ENCODE data around the gene PCED1B.
"Not testable (repeated sequence)": the region's sequence is repeated elsewhere in the genome, so short reads cannot be mapped to it uniquely, and the experiment has no call there.

The PCED1B gene

DNA sequence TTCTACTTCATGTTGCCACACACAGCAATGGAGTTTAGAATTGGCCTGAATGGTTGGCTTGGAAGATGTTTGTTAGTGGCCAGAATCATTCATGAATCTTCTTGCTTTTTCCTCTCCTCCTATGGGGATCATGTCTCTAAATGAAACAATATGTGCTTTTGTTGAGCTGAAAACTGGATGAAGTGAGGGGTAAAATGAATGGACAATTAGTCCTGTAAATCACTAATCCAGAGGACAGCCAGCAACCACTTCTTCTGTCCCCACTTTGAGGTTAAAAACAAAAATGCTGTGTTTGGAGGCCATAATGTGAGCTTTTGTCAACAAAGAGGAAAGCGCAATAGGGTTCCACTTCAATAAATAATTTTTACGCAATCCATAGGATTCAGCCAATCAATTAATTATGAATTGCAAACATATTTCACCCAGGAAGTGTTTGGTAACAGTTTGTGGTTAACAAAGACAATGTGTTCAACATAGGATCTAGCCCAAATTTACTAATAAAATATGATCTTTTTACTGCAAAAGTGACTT lies 30.7 kb downstream of the PCED1B start:
- Histone ChIP-seq H3K9me3 (no peaks in the 10 kb centered on the region), H3K36me3 (replicated peaks) (no peaks in the 10 kb centered on the region), H3K4me3 (no peak overlapping the region), H3K4me1 (no peaks in the 10 kb centered on the region), H3K27me3 (ENCODE audit: low read depth) (no peaks in the 10 kb centered on the region)
- in situ Hi-C loops (cut with MboI; ENCODE audit: low sequenced_read_pairs) = no loop called here
- no peak for DNase-seq (ENCODE audit: low spot score in 2 of 2)

DNA sequence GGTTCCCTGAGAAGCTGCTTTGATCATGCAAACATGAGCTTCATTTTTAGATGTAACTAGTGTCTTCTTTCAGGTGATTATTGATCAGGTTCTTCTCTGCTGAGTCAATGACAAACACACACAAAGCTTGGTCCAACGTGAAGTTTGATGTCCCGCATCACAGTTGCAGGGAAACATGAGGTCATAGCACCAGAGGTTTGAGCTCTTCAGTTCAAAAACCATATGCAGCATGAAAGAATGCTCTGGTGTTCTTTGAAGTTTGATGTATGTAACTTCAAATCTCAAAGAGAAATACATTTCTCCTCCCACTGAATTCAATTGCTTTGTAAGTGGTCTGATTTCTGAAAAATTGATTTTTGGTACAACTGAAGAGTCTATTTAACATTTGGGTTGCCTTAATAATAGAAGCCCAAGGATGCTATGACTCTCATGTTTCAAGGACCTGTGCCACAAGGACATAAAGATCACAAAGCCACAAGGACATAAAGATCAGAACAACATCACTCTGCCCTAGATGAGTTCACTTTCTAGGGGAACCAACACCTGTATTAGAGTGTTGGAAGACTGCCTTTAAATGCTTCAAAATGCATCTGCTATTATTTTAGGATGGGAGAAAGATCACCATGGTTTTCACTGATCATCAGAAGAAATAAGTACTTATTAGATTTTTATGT lies 31.4 kb downstream of the PCED1B start:
- H3K27me3 ChIP-seq (ENCODE audit: low read depth) = no peaks in the 10 kb centered on the region
- H3K36me3 ChIP-seq (replicated peaks) = no peaks in the 10 kb centered on the region
- no peaks in the 10 kb centered on the region for H3K4me1 ChIP-seq
- H3K9me3 ChIP-seq = no peaks in the 10 kb centered on the region
- in situ Hi-C loops (cut with MboI; ENCODE audit: low sequenced_read_pairs) = no loop called here
- DNase-seq (ENCODE audit: low spot score in 2 of 2) = no peak
- H3K4me3 ChIP-seq = no peak overlapping the region

GRCh38 chr12:47111392-47111778 lies 32.0 kb downstream of the PCED1B start:
- Histone ChIP-seq H3K4me1 (no peaks in the 10 kb centered on the region), H3K9me3 (no peaks in the 10 kb centered on the region), H3K27me3 (ENCODE audit: low read depth) (no peaks in the 10 kb centered on the region), H3K36me3 (replicated peaks) (no peaks in the 10 kb centered on the region), H3K4me3 (no peak overlapping the region)
- in situ Hi-C loops (cut with MboI; ENCODE audit: low sequenced_read_pairs) = no loop called here
- no peak for DNase-seq (ENCODE audit: low spot score in 2 of 2)

- Histone ChIP-seq H3K4me3 (no peak overlapping the region), H3K36me3 (replicated peaks) (no peaks in the 10 kb centered on the region), H3K27me3 (ENCODE audit: low read depth) (no peaks in the 10 kb centered on the region), H3K9me3 (no peaks in the 10 kb centered on the region), H3K4me1 (no peaks in the 10 kb centered on the region)
- in situ Hi-C loops (cut with MboI; ENCODE audit: low sequenced_read_pairs) = no loop called here
- no peak for DNase-seq (ENCODE audit: low spot score in 2 of 2)
Observed at GRCh38 chr12:47111854-47112253, 32.4 kb downstream of the PCED1B start.

DNA sequence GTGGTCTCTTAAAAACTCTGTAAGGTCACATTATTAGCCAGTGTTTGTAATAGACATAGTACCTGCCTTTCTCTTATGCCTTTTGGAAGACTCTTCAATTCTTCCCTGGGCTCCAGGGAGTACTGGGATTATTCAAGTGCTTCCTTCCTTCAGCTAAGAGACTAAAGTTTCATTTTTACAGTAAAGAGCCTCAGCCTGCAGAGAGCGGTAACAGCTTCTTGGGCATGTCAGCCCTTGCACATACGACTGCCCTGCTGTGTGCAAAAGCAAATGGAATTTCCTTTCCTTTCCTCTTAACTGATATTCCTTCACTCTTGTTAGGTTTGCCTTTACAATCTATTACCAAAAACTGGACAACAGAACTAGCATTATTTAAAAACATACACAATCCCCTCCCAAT lies 33.3 kb downstream of the PCED1B start:
- no peaks in the 10 kb centered on the region for H3K27me3 ChIP-seq (ENCODE audit: low read depth)
- no peaks in the 10 kb centered on the region for H3K4me1 ChIP-seq
- in situ Hi-C loops (cut with MboI; ENCODE audit: low sequenced_read_pairs) = no loop called here
- no peaks in the 10 kb centered on the region for H3K9me3 ChIP-seq
- no peak overlapping the region for H3K4me3 ChIP-seq
- H3K36me3 ChIP-seq (replicated peaks) = no peaks in the 10 kb centered on the region
- no peak for DNase-seq (ENCODE audit: low spot score in 2 of 2)

DNA sequence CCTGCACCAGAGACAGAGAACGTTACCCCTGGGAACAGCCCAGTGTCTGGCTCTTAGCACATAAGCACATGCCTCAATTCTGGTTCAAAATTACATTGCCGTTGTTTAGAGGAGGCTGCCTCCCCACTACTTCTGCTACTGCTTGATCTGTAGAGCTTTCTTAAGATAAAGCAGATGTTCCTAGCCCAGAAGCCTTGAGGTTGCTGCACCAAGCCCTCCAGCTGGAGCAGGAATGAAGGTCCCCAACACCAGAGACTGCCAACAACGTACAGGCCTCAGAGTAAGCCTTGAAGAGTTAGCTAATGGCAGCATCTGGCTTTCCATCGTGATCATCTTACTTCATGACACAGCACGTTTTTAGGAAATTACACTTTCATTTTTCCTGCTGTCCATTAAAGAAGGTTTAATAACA lies 35.1 kb downstream of the PCED1B start:
- no peak overlapping the region for H3K4me3 ChIP-seq
- H3K36me3 ChIP-seq (replicated peaks) = no peaks in the 10 kb centered on the region
- H3K27me3 ChIP-seq (ENCODE audit: low read depth) = no peaks in the 10 kb centered on the region
- DNase-seq (ENCODE audit: low spot score in 2 of 2) = no peak
- H3K9me3 ChIP-seq = no peaks in the 10 kb centered on the region
- in situ Hi-C loops (cut with MboI; ENCODE audit: low sequenced_read_pairs) = no loop called here
- no peaks in the 10 kb centered on the region for H3K4me1 ChIP-seq

DNA sequence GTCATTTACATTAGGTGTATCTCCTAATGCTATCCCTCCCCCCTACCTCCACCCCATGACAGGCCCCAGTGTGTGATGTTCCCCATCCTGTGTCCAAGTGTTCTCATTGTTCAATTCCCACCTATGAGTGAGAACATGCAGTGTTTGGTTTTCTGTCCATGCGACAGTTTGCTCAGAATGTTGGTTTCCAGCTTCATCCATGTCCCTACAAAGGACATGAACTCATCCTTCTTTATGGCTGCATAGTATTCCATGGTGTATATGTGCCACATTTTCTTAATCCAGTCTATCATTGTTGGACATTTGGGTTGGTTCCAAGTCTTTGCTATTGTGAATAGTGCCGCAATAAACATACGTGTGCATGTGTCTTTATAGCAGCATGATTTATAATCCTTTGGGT lies 37.9 kb downstream of the PCED1B start:
- H3K4me3 ChIP-seq; in situ Hi-C loops (cut with MboI; ENCODE audit: low sequenced_read_pairs); H3K4me1 ChIP-seq; H3K36me3 ChIP-seq (replicated peaks); DNase-seq (ENCODE audit: low spot score in 2 of 2); H3K27me3 ChIP-seq (ENCODE audit: low read depth); H3K9me3 ChIP-seq: not testable (repeated sequence)

- H3K27me3 ChIP-seq (ENCODE audit: low read depth) = no peaks in the 10 kb centered on the region
- no peak for DNase-seq (ENCODE audit: low spot score in 2 of 2)
- H3K4me1 ChIP-seq = no peaks in the 10 kb centered on the region
- H3K9me3 ChIP-seq = no peaks in the 10 kb centered on the region
- in situ Hi-C loops (cut with MboI; ENCODE audit: low sequenced_read_pairs) = no loop called here
- H3K4me3 ChIP-seq = no peak overlapping the region
- no peaks in the 10 kb centered on the region for H3K36me3 ChIP-seq (replicated peaks)
Observed at GRCh38 chr12:47120736-47121135, 41.3 kb downstream of the PCED1B start.

DNA sequence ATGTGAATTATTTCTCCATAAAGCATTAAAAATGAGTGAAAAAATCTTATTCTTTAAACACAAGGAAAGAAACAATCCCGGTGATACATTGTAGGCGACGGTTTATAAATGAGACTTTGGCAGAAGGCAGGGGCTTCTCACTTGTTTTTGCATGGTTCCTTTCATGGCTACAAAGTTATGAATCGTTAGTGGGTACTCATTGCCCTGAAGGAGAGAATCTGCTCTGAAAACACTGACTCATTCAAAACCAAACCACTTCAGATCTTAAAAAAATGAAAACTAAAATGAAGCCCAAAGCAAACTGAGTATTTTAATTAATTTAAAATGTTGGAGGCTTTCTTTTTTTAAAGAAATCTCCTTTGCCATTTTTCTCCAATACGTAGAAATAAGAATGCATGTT lies 41.7 kb downstream of the PCED1B start:
- in situ Hi-C loops (cut with MboI; ENCODE audit: low sequenced_read_pairs) = no loop called here
- H3K36me3 ChIP-seq (replicated peaks) = no peaks in the 10 kb centered on the region
- no peaks in the 10 kb centered on the region for H3K4me1 ChIP-seq
- H3K27me3 ChIP-seq (ENCODE audit: low read depth) = no peaks in the 10 kb centered on the region
- no peak for DNase-seq (ENCODE audit: low spot score in 2 of 2)
- H3K9me3 ChIP-seq = no peaks in the 10 kb centered on the region
- no peak overlapping the region for H3K4me3 ChIP-seq

GRCh38 chr12:47122602-47123001 lies 43.2 kb downstream of the PCED1B start:
- Histone ChIP-seq H3K36me3 (replicated peaks) (no peaks in the 10 kb centered on the region), H3K27me3 (ENCODE audit: low read depth) (no peaks in the 10 kb centered on the region), H3K4me3 (no peak overlapping the region), H3K4me1 (no peaks in the 10 kb centered on the region), H3K9me3 (no peaks in the 10 kb centered on the region)
- no peak for DNase-seq (ENCODE audit: low spot score in 2 of 2)
- in situ Hi-C loops (cut with MboI; ENCODE audit: low sequenced_read_pairs) = no loop called here

DNA sequence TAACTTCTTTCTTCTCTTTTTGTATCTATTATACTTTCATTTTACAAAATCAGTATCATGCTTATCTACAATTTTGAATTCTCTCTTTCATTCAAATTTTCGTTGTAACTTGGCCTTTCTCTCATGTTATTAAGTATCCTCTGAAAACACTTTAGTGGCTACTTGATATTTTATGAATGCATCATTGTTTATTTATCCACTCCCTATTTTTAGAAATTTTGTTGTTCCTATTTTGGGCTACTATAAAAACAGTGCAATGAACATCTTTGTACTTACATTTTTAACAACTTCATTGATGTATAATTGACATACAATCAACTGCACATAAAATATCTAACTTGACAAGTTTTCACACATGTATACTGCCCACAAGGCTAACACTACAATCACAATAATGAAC lies 44.3 kb downstream of the PCED1B start:
- H3K4me3 ChIP-seq = no peak overlapping the region
- no peaks in the 10 kb centered on the region for H3K9me3 ChIP-seq
- H3K36me3 ChIP-seq (replicated peaks) = no peaks in the 10 kb centered on the region
- H3K4me1 ChIP-seq = no peaks in the 10 kb centered on the region
- in situ Hi-C loops (cut with MboI; ENCODE audit: low sequenced_read_pairs) = no loop called here
- no peaks in the 10 kb centered on the region for H3K27me3 ChIP-seq (ENCODE audit: low read depth)
- DNase-seq (ENCODE audit: low spot score in 2 of 2) = no peak

DNA sequence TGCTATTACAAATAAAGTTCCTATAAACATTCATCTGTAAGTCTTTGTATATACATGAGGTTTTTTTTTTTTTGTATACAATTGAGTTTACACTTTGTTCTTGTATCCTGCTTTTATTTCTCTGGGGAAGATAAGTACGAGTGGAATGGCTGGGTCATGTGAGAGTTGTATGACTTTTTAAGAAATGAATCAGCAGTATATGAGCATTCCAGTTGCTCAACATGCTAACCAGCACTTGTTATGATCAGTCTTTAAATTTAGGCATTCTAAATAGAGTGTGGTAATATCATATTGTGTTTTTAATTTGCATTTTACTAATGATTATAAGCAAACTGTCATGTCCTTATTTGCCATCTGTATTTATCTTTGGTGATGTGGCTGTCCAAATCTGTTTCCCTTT lies 45.0 kb downstream of the PCED1B start:
- H3K4me1 ChIP-seq = no peaks in the 10 kb centered on the region
- no peak for DNase-seq (ENCODE audit: low spot score in 2 of 2)
- H3K36me3 ChIP-seq (replicated peaks) = no peaks in the 10 kb centered on the region
- no peaks in the 10 kb centered on the region for H3K9me3 ChIP-seq
- H3K27me3 ChIP-seq (ENCODE audit: low read depth) = no peaks in the 10 kb centered on the region
- in situ Hi-C loops (cut with MboI; ENCODE audit: low sequenced_read_pairs) = no loop called here
- no peak overlapping the region for H3K4me3 ChIP-seq

- no peaks in the 10 kb centered on the region for H3K27me3 ChIP-seq (ENCODE audit: low read depth)
- H3K4me3 ChIP-seq = no peak overlapping the region
- H3K36me3 ChIP-seq (replicated peaks) = no peaks in the 10 kb centered on the region
- H3K9me3 ChIP-seq = no peaks in the 10 kb centered on the region; the same call in 1 of the 2 replicates
- in situ Hi-C loops (cut with MboI; ENCODE audit: low sequenced_read_pairs) = no loop called here
- no peak for DNase-seq (ENCODE audit: low spot score in 2 of 2)
- no peaks in the 10 kb centered on the region for H3K4me1 ChIP-seq
Observed at GRCh38 chr12:47126246-47126645, 46.8 kb downstream of the PCED1B start.

GRCh38 chr12:47131011-47131410 lies 51.6 kb downstream of the PCED1B start:
- Histone ChIP-seq H3K36me3 (replicated peaks) (no peaks in the 10 kb centered on the region), H3K27me3 (ENCODE audit: low read depth) (no peaks in the 10 kb centered on the region), H3K4me3 (no peak overlapping the region), H3K9me3 (no peaks in the 10 kb centered on the region; the same call in 1 of the 2 replicates), H3K4me1 (no peaks in the 10 kb centered on the region)
- no peak for DNase-seq (ENCODE audit: low spot score in 2 of 2)
- in situ Hi-C loops (cut with MboI; ENCODE audit: low sequenced_read_pairs) = no loop called here

DNA sequence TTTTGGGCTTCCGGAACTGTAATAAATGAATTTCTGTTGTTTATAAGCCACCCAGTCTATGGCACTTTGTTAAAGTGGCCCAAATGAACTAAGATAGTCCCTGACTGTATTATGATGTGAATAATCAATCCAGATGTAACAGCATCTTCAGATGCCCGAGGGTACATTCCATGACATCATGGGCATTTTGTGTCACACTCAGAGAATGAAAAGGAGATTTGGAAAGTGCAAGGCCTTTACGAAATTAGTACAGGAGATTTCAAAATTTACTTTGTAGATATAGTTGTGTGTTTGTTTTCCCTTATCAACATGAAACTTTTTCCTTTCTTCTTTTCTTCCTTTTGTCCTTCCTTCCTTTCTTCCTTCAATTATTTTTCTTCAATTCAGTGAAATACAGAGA lies 54.6 kb downstream of the PCED1B start:
- Histone ChIP-seq H3K27me3 (ENCODE audit: low read depth) (no peaks in the 10 kb centered on the region), H3K4me3 (no peak overlapping the region), H3K36me3 (replicated peaks) (no peaks in the 10 kb centered on the region), H3K4me1 (no peaks in the 10 kb centered on the region), H3K9me3 (no peaks in the 10 kb centered on the region; the same call in 1 of the 2 replicates)
- no peak for DNase-seq (ENCODE audit: low spot score in 2 of 2)
- in situ Hi-C loops (cut with MboI; ENCODE audit: low sequenced_read_pairs) = no loop called here
